ENCODE results near the gene ADCYAP1R1. TPM values are rescaled to one million over a fixed set of nuclear protein-coding genes. Genes with fewer than 3 reads are reported as not detected.

Gene ADCYAP1R1
- total RNA-seq, 1 donor from 2014 or later = 1.8 TPM

- intact Hi-C loops (cut with DNase I) = no loop called here
- ATAC-seq = no peak
These were observed 24.1 kb upstream of the ADCYAP1R1 start for GRCh38 chr7:31028006-31028405.

GRCh38 chr7:31028417-31028992, 23.6 kb upstream of the ADCYAP1R1 start:
- H3K4me3 ChIP-seq = no peak overlapping the region
- no peaks in the 10 kb centered on the region for H3K27me3 ChIP-seq
- H3K9me3 ChIP-seq = no peaks in the 10 kb centered on the region
- H3K27ac ChIP-seq = no peak overlapping the region
- DNase-seq = no peak
- intact Hi-C loops (cut with DNase I) = no loop called here
- H3K36me3 ChIP-seq = no peaks in the 10 kb centered on the region
- ATAC-seq = no peak
- H3K4me1 ChIP-seq = no peaks in the 10 kb centered on the region
- no peak for TF ChIP-seq CTCF (IDR thresholded peaks at IDR 0.05)

More at GRCh38 chr7:31028006-31028405, 24.1 kb upstream of the ADCYAP1R1 start:
- TF ChIP-seq CTCF (IDR thresholded peaks at IDR 0.05) = no peak
- no peaks in the 10 kb centered on the region for H3K27me3 ChIP-seq
- H3K4me1 ChIP-seq = no peaks in the 10 kb centered on the region
- no peaks in the 10 kb centered on the region for H3K9me3 ChIP-seq
- no peak overlapping the region for H3K4me3 ChIP-seq
- DNase-seq = no peak
- H3K36me3 ChIP-seq = no peaks in the 10 kb centered on the region
- H3K27ac ChIP-seq = no peak overlapping the region

- H3K27ac ChIP-seq = no peak overlapping the region
- H3K9me3 ChIP-seq = no peaks in the 10 kb centered on the region
- H3K4me1 ChIP-seq = no peaks in the 10 kb centered on the region
- no peak for ATAC-seq
- H3K27me3 ChIP-seq = no peaks in the 10 kb centered on the region
- no peak for DNase-seq
- H3K36me3 ChIP-seq = no peaks in the 10 kb centered on the region
- intact Hi-C loops (cut with DNase I) = no loop called here
- no peak overlapping the region for H3K4me3 ChIP-seq
- TF ChIP-seq CTCF (IDR thresholded peaks at IDR 0.05) = no peak
These were observed 22.7 kb upstream of the ADCYAP1R1 start for GRCh38 chr7:31029251-31030042.

GRCh38 chr7:31033674-31034300, 18.3 kb upstream of the ADCYAP1R1 start:
- ATAC-seq = no peak
- Histone ChIP-seq H3K36me3 (no peaks in the 10 kb centered on the region), H3K4me3 (no peak overlapping the region), H3K27ac (no peak overlapping the region), H3K9me3 (no peaks in the 10 kb centered on the region), H3K27me3 (no peaks in the 10 kb centered on the region), H3K4me1 (no peaks in the 10 kb centered on the region)
- TF ChIP-seq CTCF (IDR thresholded peaks at IDR 0.05) = no peak
- intact Hi-C loops (cut with DNase I) = no loop called here
- no peak for DNase-seq

GRCh38 chr7:31036924-31037323, 15.2 kb upstream of the ADCYAP1R1 start:
- H3K27me3 ChIP-seq = no peaks in the 10 kb centered on the region
- no peak for DNase-seq
- H3K27ac ChIP-seq = no peak overlapping the region
- intact Hi-C loops (cut with DNase I) = no loop called here
- no peaks in the 10 kb centered on the region for H3K9me3 ChIP-seq
- no peak for TF ChIP-seq CTCF (IDR thresholded peaks at IDR 0.05)
- ATAC-seq = no peak
- no peaks in the 10 kb centered on the region for H3K4me1 ChIP-seq
- H3K36me3 ChIP-seq = no peaks in the 10 kb centered on the region
- H3K4me3 ChIP-seq = no peak overlapping the region

Data from upper lobe of right lung (tissue), 1 donor.